Glomerular visceral epithelial cell (primary cell): ENCODE results near the gene FOXK1.
A peak's percentile ranks its signal among the peaks of the same experiment; 100 is the strongest.

Experiments
- DNase-seq: peaks from one replicate; pipeline ENCODE4 v3.0.0-alpha.2; 2016; ENCODE audit errors: extremely low spot score

Gene FOXK1

GRCh38 chr7:4722308-4722707 lies 40.2 kb downstream of the FOXK1 start:
- no peak for DNase-seq

GRCh38 chr7:4722960-4723630 lies 41.0 kb downstream of the FOXK1 start:
- DNase-seq, result no peak

- DNase-seq, result peak; percentile 78
These were observed 42.5 kb downstream of the FOXK1 start for GRCh38 chr7:4724648-4725013.

GRCh38 chr7:4725014-4725849 lies 43.1 kb downstream of the FOXK1 start:
- peak; percentile 93 for DNase-seq

- DNase-seq, result no peak
These were observed 43.9 kb downstream of the FOXK1 start for GRCh38 chr7:4725850-4726450.

GRCh38 chr7:4726566-4726965 lies 44.5 kb downstream of the FOXK1 start:
- no peak for DNase-seq

- no peak for DNase-seq
These were observed 46.0 kb downstream of the FOXK1 start for GRCh38 chr7:4727914-4728705.

- DNase-seq, result no peak
These were observed 47.2 kb downstream of the FOXK1 start for GRCh38 chr7:4729266-4729665.

- no peak for DNase-seq
These were observed 48.2 kb downstream of the FOXK1 start for GRCh38 chr7:4730276-4730675.

GRCh38 chr7:4730971-4731370 lies 48.9 kb downstream of the FOXK1 start:
- DNase-seq, result no peak

GRCh38 chr7:4731803-4732202 lies 49.7 kb downstream of the FOXK1 start:
- no peak for DNase-seq

GRCh38 chr7:4733936-4734528 lies 51.9 kb downstream of the FOXK1 start:
- no peak for DNase-seq

- no peak for DNase-seq
These were observed 52.7 kb downstream of the FOXK1 start for GRCh38 chr7:4734587-4735345.

GRCh38 chr7:4737300-4737699 lies 55.2 kb downstream of the FOXK1 start:
- no peak for DNase-seq

- DNase-seq, result peak; percentile 89
These were observed 56.8 kb downstream of the FOXK1 start for GRCh38 chr7:4738711-4739527.

GRCh38 chr7:4739528-4739992 lies 57.5 kb downstream of the FOXK1 start:
- peak; percentile 66 for DNase-seq

- DNase-seq, result no peak
These were observed 58.7 kb downstream of the FOXK1 start for GRCh38 chr7:4740796-4741195.

GRCh38 chr7:4742051-4742573 lies 60.0 kb downstream of the FOXK1 start:
- DNase-seq, result no peak

- DNase-seq, result no peak
These were observed 60.8 kb downstream of the FOXK1 start for GRCh38 chr7:4742852-4743251.
